IMR-90 (cell line): ENCODE results near the gene TNRC6C. TPM values are rescaled to one million over a fixed set of nuclear protein-coding genes. Genes with fewer than 3 reads are reported as not detected.

ENCODE experiments used
- ATAC-seq: fragments of 200-7000 bp; cut with Tn5 transposase; 2 replicates; pipeline ENCODE4 v1.9.1; 2020; ENCODE audit warnings: low read depth, mild to moderate bottlenecking, moderate library complexity
- BruUV-seq: library from RNA; stranded (reverse); fragments of 400-500 nt; replicated peaks from 2 replicates; lab custom pipeline; 2021; lab: Mats Ljungman, UMichigan
- CTCF ChIA-PET: fragments of 300-600 bp; formaldehyde crosslinking; extraction: SDS; loops from one replicate; lab custom pipeline; 2021; ENCODE audit warnings: antibody characterized with exemption; lab: Yijun Ruan, JAX
- POLR2A ChIA-PET: fragments of 300-600 bp; sonication (Branson Sonifier 250); formaldehyde crosslinking; loops from one replicate; lab custom pipeline; 2022; ENCODE audit warnings: antibody characterized with exemption; ENCODE audit not compliant: unreplicated experiment; lab: Charles Lee
- DNase-seq: peaks from one replicate; pipeline ENCODE4 v3.0.0; 2013
- H2AFZ ChIP-seq: replicated peaks from 2 replicates; pipeline ENCODE3; 2013; ENCODE audit warnings: low read length, mild to moderate bottlenecking; ENCODE audit not compliant: poor library complexity
- H2AK5ac ChIP-seq: 2 replicates; pipeline ENCODE4 v1.6.1; 2013; ENCODE audit warnings: low read depth, low read length, inconsistent platforms
- H2AK9ac ChIP-seq: replicated peaks from 2 replicates; pipeline ENCODE3; 2013; ENCODE audit warnings: mild to moderate bottlenecking, low read depth, low read length, moderate library complexity; ENCODE audit not compliant: poor library complexity
- H2BK120ac ChIP-seq: 2 replicates; pipeline ENCODE4 v1.6.1; 2013; ENCODE audit warnings: low read depth, low read length, inconsistent platforms
- H2BK15ac ChIP-seq: 3 replicates; pipeline ENCODE4 v1.6.1; 2013; ENCODE audit warnings: low read depth, low read length, inconsistent platforms
- H2BK20ac ChIP-seq: 2 replicates; pipeline ENCODE4 v1.6.1; 2013; ENCODE audit warnings: low read depth, mild to moderate bottlenecking, inconsistent platforms, low read length, moderate library complexity
- H2BK5ac ChIP-seq: 2 replicates; pipeline ENCODE4 v1.6.1; 2013; ENCODE audit warnings: mild to moderate bottlenecking, low read depth, low read length, inconsistent platforms; ENCODE audit not compliant: poor library complexity, severe bottlenecking
- H3K14ac ChIP-seq: replicated peaks from 2 replicates; pipeline ENCODE4 v1.6.1; 2013; ENCODE audit warnings: low read depth, low read length, inconsistent platforms
- H3K18ac ChIP-seq: 2 replicates; pipeline ENCODE4 v1.6.1; 2013; ENCODE audit warnings: low read depth, low read length, control low read depth
- H3K23ac ChIP-seq: 2 replicates; pipeline ENCODE4 v1.6.1; 2013; ENCODE audit warnings: low read depth, low read length, inconsistent platforms
- H3K27ac ChIP-seq: 2 replicates; pipeline ENCODE4 v1.5.1; 2013; ENCODE audit warnings: mild to moderate bottlenecking, control low read depth, low read length; ENCODE audit not compliant: insufficient read depth
- H3K27me3 ChIP-seq: 2 replicates; pipeline ENCODE4 v1.6.1; 2013; ENCODE audit warnings: low read length; ENCODE audit not compliant: control insufficient read depth, insufficient read depth
- H3K36me3 ChIP-seq: 2 replicates; pipeline ENCODE4 v1.6.1; 2013; ENCODE audit warnings: low read length, mixed read lengths; ENCODE audit not compliant: control insufficient read depth, insufficient read depth
- H3K4ac ChIP-seq: 2 replicates; pipeline ENCODE4 v1.6.1; 2013; ENCODE audit warnings: low read depth, low read length, inconsistent platforms
- H3K4me1 ChIP-seq: 2 replicates; pipeline ENCODE4 v1.6.1; 2013; ENCODE audit warnings: low read length, mixed read lengths; ENCODE audit not compliant: control insufficient read depth, insufficient read depth
- H3K4me2 ChIP-seq: 2 replicates; pipeline ENCODE4 v1.6.1; 2013; ENCODE audit warnings: low read depth, mild to moderate bottlenecking, control low read depth, low read length, moderate library complexity
- H3K4me3 ChIP-seq: 2 replicates; pipeline ENCODE4 v1.5.1; 2013; ENCODE audit warnings: low read depth, mild to moderate bottlenecking, control low read depth, low read length, moderate library complexity; ENCODE audit not compliant: insufficient read depth
- H3K56ac ChIP-seq: 2 replicates; pipeline ENCODE4 v1.6.1; 2013; ENCODE audit warnings: low read length, inconsistent platforms; ENCODE audit not compliant: insufficient read depth; ENCODE audit errors: extremely low read depth
- H3K79me1 ChIP-seq, 2 experiments: 2 replicates each; pipeline ENCODE4 v1.6.1; 2013; ENCODE audit warnings: low read length in 2 of 2, inconsistent platforms in 1 of 2, low read depth in 1 of 2
- H3K9ac ChIP-seq: 2 replicates; pipeline ENCODE4 v1.6.1; 2013; ENCODE audit warnings: low read depth, low read length, control low read depth
- H3K9me1 ChIP-seq: 2 replicates; pipeline ENCODE4 v1.6.1; 2013; ENCODE audit warnings: low read length, inconsistent platforms; ENCODE audit not compliant: insufficient read depth
- H3K9me3 ChIP-seq: 2 replicates; pipeline ENCODE4 v1.6.1; 2013; ENCODE audit warnings: low read length; ENCODE audit not compliant: control insufficient read depth, insufficient read depth
- H4K20me1 ChIP-seq: 2 replicates; pipeline ENCODE4 v1.6.1; 2013; ENCODE audit warnings: low read length, inconsistent platforms; ENCODE audit not compliant: insufficient read depth
- H4K5ac ChIP-seq: 2 replicates; pipeline ENCODE4 v1.6.1; 2013; ENCODE audit warnings: mild to moderate bottlenecking, low read depth, low read length, control low read depth
- H4K8ac ChIP-seq, 2 experiments: 2 replicates each; pipeline ENCODE4 v1.6.1; 2013; ENCODE audit warnings: low read depth in 2 of 2, low read length in 2 of 2, control low read depth in 1 of 2, inconsistent platforms in 1 of 2
- H4K91ac ChIP-seq: 2 replicates; pipeline ENCODE4 v1.6.1; 2013; ENCODE audit warnings: low read depth, low read length, inconsistent platforms; ENCODE audit not compliant: insufficient read depth
- FOS ChIP-seq: fragments of 150-350 bp; IDR thresholded peaks from 2 replicates; pipeline ENCODE4 v1.6.1; 2016; ENCODE audit warnings: low read depth, low read length
- MXI1 ChIP-seq: IDR thresholded peaks from 2 replicates; pipeline ENCODE4 v1.6.1; 2012; ENCODE audit warnings: low read depth, mild to moderate bottlenecking, low read length, moderate library complexity, borderline replicate concordance
- NFE2L2 ChIP-seq: fragments of 150-350 bp; IDR thresholded peaks from 2 replicates; pipeline ENCODE4 v1.6.1; 2016; ENCODE audit warnings: low read depth, mild to moderate bottlenecking, low read length
- POLR2A ChIP-seq: IDR thresholded peaks from 2 replicates; pipeline ENCODE4 v1.6.1; 2012; ENCODE audit warnings: mild to moderate bottlenecking, low read depth, low read length
- RCOR1 ChIP-seq: IDR thresholded peaks from 2 replicates; pipeline ENCODE4 v1.6.1; 2012; ENCODE audit warnings: mild to moderate bottlenecking, low read length, improper control_type of control experiment; ENCODE audit not compliant: insufficient replicate concordance
- RFX5 ChIP-seq: IDR thresholded peaks from 2 replicates; pipeline ENCODE4 v1.8.0; 2012; ENCODE audit warnings: low read depth, mild to moderate bottlenecking, low read length, moderate library complexity
- WGBS, 2 experiments: methylation state at CpG; one replicate each; pipeline versions ENCODE4 v1.1.5 to v1.1.7; 2013; ENCODE audit warnings: missing lambda C conversion rate in 2 of 2; ENCODE audit not compliant: insufficient read length in 1 of 2; ENCODE audit errors: extremely low coverage in 2 of 2; 5-methylcytosine and 5-hydroxymethylcytosine counted together
- dilution Hi-C: fragments of 300-500 bp; cut with HindIII; formaldehyde crosslinking; loops from one replicate; pipeline ENCODE4 v1.14.3; 2018; ENCODE audit warnings: low sequenced_read_pairs; ENCODE audit not compliant: unreplicated experiment
- in situ Hi-C: fragments of 300-500 bp; cut with MboI; formaldehyde crosslinking; loops from 3 replicates; pipeline ENCODE4 v1.14.3; 2019; ENCODE audit warnings: low sequenced_read_pairs, inconsistent platforms, mixed read lengths
- intact Hi-C: fragments of 100-400 bp; cut with micrococcal nuclease; formaldehyde crosslinking; loops from 2 replicates; pipeline ENCODE4 v1.10.0; 2022
- polyA plus RNA-seq, 3 experiments: library from polyadenylated mRNA; depleted of rRNA; stranded (reverse); fragments of >200 nt; gene quantifications; 2 replicates each; pipeline ENCODE4 v1.2.3, GENCODE V29; 2012; ENCODE audit warnings: low replicate concordance in 1 of 3
- total RNA-seq: library from RNA; depleted of rRNA; stranded (reverse); fragments of >200 nt; gene quantifications from 2 replicates; pipeline ENCODE4 v1.2.3, GENCODE V29; 2012

The TNRC6C gene
- total and polyA plus RNA-seq, 2 of the 4 experiments (the other 2 are of a cell fraction) = 1.6 to 2.7 TPM

- Histone ChIP-seq H3K56ac (no peak overlapping the region), H3K4me3 (no peak overlapping the region), H2BK15ac (no peak overlapping the region), H3K27ac (no peak overlapping the region), H3K4me1 (no peaks in the 10 kb centered on the region), H4K8ac (no peak overlapping the region), H4K91ac (no peak overlapping the region), H3K9ac (no peak overlapping the region), H3K9me1 (peaks cover 13% of the 10 kb centered on the region), H3K27me3 (no peaks in the 10 kb centered on the region), H2BK5ac (no peak overlapping the region), H3K4ac (no peak overlapping the region), H2BK120ac (no peak overlapping the region), H3K14ac (no peak overlapping the region), H3K79me1 (peaks cover 10 to 37% of the 10 kb centered on the region in 2 experiments; a peak in 3 of 4 replicates), H4K5ac (no peak overlapping the region), H2AFZ (no peak overlapping the region), H3K9me3 (no peaks in the 10 kb centered on the region), H3K36me3 (peaks cover 10% of the 10 kb centered on the region), H3K23ac (no peak overlapping the region), H3K18ac (no peak overlapping the region), H3K4me2 (no peak overlapping the region), H4K20me1 (no peaks in the 10 kb centered on the region), H2AK9ac (no peak overlapping the region), H2AK5ac (no peak overlapping the region), H2BK20ac (no peak overlapping the region)
- no TSS peak for BruUV-seq
- WGBS, 2 experiments = no CpG with 5 or more reads among the region's 3 CpGs
- TF ChIP-seq RCOR1 (no peak), NFE2L2 (no peak), RFX5 (no peak), FOS (no peak), POLR2A (no peak), MXI1 (no peak)
- DNase-seq = no peak
- POLR2A ChIA-PET = no interaction called here
- CTCF ChIA-PET = interaction anchor here (1.1 kb wide), 1 partner anchor 41 kb away, joined by 3 read pairs; no protein-coding TSS in a partner anchor
- dilution Hi-C loops = no loop called here
- intact Hi-C loops = no loop called here
- in situ Hi-C loops = no loop called here
- ATAC-seq = no peak
Measured at GRCh38 chr17:78044280-78044835, 85.9 kb downstream of the TNRC6C start.
